Thymus (tissue), 11 donors: ENCODE measurements around the gene PIP4K2B. TPM values are rescaled to one million over a fixed set of nuclear protein-coding genes. Genes with fewer than 3 reads are reported as not detected.
A peak's percentile ranks its signal among the peaks of the same experiment; 100 is the strongest.
"Not testable (repeated sequence)": the region's sequence is repeated elsewhere in the genome, so short reads cannot be mapped to it uniquely, and the experiment has no call there.

Experiments used
- DNase-seq, 9 donors: peaks; one replicate each; pipeline ENCODE4 v3.0.0-alpha.2; 2013; ENCODE audit warnings: low spot score in 9 of 9, low read depth in 6 of 9, missing footprints in 1 of 9
- H3K27ac ChIP-seq, 2 donors: one replicate each; pipeline ENCODE4 v1.5.1; 2013; ENCODE audit warnings: control low read depth in 1 of 2, low read depth in 1 of 2, low read length in 1 of 2, mild to moderate bottlenecking in 1 of 2, moderate library complexity in 1 of 2
- H3K27me3 ChIP-seq, 2 donors: one replicate each; pipeline ENCODE4 v1.5.1; 2013; ENCODE audit warnings: low read length in 1 of 2; ENCODE audit not compliant: control insufficient read depth in 2 of 2, insufficient read depth in 1 of 2
- H3K36me3 ChIP-seq, 2 donors: one replicate each; pipeline ENCODE4 v1.5.1; 2013; ENCODE audit warnings: low read length in 1 of 2, mild to moderate bottlenecking in 1 of 2, moderate library complexity in 1 of 2; ENCODE audit not compliant: control insufficient read depth in 2 of 2, insufficient read depth in 2 of 2
- H3K4me1 ChIP-seq, 2 donors: one replicate each; pipeline ENCODE4 v1.5.1; 2013; ENCODE audit warnings: low read length in 2 of 2; ENCODE audit not compliant: control insufficient read depth in 2 of 2, insufficient read depth in 2 of 2
- H3K4me3 ChIP-seq, 2 donors: one replicate each; pipeline ENCODE4 v1.5.1; 2013; ENCODE audit warnings: low read length in 2 of 2, control low read depth in 1 of 2, mild to moderate bottlenecking in 1 of 2
- H3K9me3 ChIP-seq, 2 donors: one replicate each; pipeline ENCODE4 v1.5.1; 2013; ENCODE audit warnings: low read length in 1 of 2, mild to moderate bottlenecking in 1 of 2; ENCODE audit not compliant: control insufficient read depth in 2 of 2, insufficient read depth in 1 of 2
- WGBS: extraction: QIAGEN DNeasy Blood & Tissue Kit; methylation state at CpG from one replicate; pipeline ENCODE4 v1.1.7; 2013; 5-methylcytosine and 5-hydroxymethylcytosine counted together
- polyA plus RNA-seq: library from polyadenylated mRNA; stranded (reverse); fragments of 200-250 nt; gene quantifications from one replicate; pipeline ENCODE4 v1.2.3, GENCODE V29; 2013
- total RNA-seq: library from RNA; stranded (reverse); fragments of 120-200 nt; gene quantifications from one replicate; pipeline ENCODE4 v1.2.4, GENCODE V29; 2013
- donor health status: healthy.

PIP4K2B gene
- total and polyA plus RNA-seq, 2 donors = 15.9 to 17.8 TPM

GRCh38 chr17:38800237-38800760, 943 bp upstream of the PIP4K2B start:
- Histone ChIP-seq H3K36me3 (peaks cover 24 to 37% of the 10 kb centered on the region in 2 donors), H3K4me1 (peaks cover 12 to 26% of the 10 kb centered on the region in 2 donors), H3K4me3 (peak overlapping the region; percentile 84 to 86), H3K9me3 (no peaks in the 10 kb centered on the region), H3K27ac (peak overlapping the region in 1 of 2 donors; percentile 83), H3K27me3 (no peaks in the 10 kb centered on the region)
- DNase-seq = no peak
- 28% methylated on average over 14 of the region's 14 CpGs for whole genome bisulfite sequencing

DNA sequence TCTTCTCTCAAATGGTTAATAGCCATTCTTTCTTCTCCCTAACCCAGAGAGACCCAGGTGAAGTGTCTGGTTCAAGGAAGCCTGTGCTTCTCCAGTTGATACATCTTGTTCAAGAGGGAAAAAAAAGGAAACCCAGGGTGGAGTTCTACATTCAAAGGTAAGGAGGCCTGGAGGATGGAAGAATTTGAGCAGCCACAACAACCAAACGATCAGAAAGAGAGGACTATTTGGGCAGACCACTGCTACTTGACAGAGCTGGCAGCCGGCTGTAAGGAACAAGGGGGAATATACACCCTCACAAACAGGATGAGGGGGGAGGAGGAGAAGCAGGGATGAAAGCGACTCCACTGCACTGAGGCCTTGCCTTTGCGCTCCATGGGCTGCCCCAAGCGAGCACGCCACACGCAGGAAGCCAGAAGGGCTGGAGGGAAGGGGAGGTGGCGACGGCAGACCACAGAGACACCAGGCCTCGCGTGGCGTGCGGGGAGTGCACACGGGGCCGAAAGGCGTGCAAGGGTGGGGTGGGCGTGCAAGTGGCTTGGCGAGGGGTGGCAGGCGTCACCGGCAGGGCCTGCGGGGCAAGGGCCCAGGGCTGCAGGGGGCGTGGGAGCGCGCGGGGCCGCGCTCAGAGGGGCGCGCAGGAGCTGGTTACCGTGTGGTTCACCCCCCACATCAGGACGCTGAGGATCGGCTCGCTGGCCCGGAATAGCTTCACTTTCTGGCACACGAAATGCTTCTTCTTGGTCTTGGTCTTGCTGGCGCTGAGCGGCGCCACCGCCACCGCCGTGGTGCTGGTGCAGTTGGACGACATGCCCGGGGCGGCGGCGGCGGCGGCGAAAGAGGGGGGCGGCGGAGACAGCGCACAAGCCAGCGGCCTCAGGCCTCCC, 499 bp downstream of the PIP4K2B start:
- peaks cover 18 to 28% of the 10 kb centered on the region in 2 donors for H3K36me3 ChIP-seq
- peaks cover 12 to 26% of the 10 kb centered on the region in 2 donors for H3K4me1 ChIP-seq
- H3K27me3 ChIP-seq = no peaks in the 10 kb centered on the region
- WGBS = under 1% methylated on average over 53 of the region's 53 CpGs
- peak overlapping the region; percentile 63 to 86 for H3K4me3 ChIP-seq
- peak in 8 of 9 donors; percentile 24 to 73 (median 38) for DNase-seq
- peak overlapping the region; percentile 71 to 91 for H3K27ac ChIP-seq
- no peaks in the 10 kb centered on the region for H3K9me3 ChIP-seq

DNA sequence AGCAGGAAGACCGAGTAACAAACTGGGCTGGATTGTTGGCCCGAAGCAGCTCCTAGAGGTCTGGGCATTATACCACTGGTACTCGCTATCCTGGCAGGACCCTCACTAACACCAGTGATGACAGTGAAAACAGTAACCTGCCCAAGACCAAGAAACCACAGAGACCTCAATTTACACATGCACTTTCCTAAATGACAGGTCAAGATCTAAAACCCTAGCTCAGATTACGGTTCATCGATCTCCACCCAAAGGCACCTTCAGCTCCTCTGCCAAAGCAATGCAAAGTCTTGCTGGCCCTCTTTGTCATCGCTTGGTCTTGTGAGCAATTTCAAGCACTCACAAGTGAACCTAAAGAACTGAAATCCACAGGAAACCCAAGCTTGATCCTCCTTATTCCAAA, 1.5 kb downstream of the PIP4K2B start:
- H3K27me3 ChIP-seq = no peaks in the 10 kb centered on the region
- H3K27ac ChIP-seq = peak overlapping the region in 1 of 2 donors; percentile 38
- WGBS = 94% methylated on average over 6 of the region's 6 CpGs
- H3K4me1 ChIP-seq = peaks cover 12 to 26% of the 10 kb centered on the region in 2 donors
- H3K36me3 ChIP-seq = peaks cover 18 to 21% of the 10 kb centered on the region in 2 donors
- no peak overlapping the region for H3K4me3 ChIP-seq
- H3K9me3 ChIP-seq = no peaks in the 10 kb centered on the region
- DNase-seq = no peak

- Histone ChIP-seq H3K4me3 (no peak overlapping the region), H3K4me1 (peaks cover 12 to 26% of the 10 kb centered on the region in 2 donors), H3K36me3 (peaks cover 14 to 15% of the 10 kb centered on the region in 2 donors), H3K9me3 (no peaks in the 10 kb centered on the region), H3K27ac (no peak overlapping the region), H3K27me3 (no peaks in the 10 kb centered on the region)
- 95% methylated on average over 5 of the region's 5 CpGs for whole genome bisulfite sequencing
- no peak for DNase-seq
Measured at GRCh38 chr17:38797158-38797490, 2.2 kb downstream of the PIP4K2B start.

- H3K9me3 ChIP-seq = no peaks in the 10 kb centered on the region
- WGBS = 93% methylated on average over 5 of the region's 5 CpGs
- no peaks in the 10 kb centered on the region for H3K27me3 ChIP-seq
- H3K4me1 ChIP-seq = peaks cover 12 to 26% of the 10 kb centered on the region in 2 donors
- no peak overlapping the region for H3K4me3 ChIP-seq
- H3K36me3 ChIP-seq = peaks cover 9% of the 10 kb centered on the region in 2 donors
- H3K27ac ChIP-seq = no peak overlapping the region
- no peak for DNase-seq
Measured at GRCh38 chr17:38796451-38797157, 2.8 kb downstream of the PIP4K2B start.

- H3K27ac ChIP-seq = no peak overlapping the region
- H3K36me3 ChIP-seq = peaks cover 3 to 7% of the 10 kb centered on the region in 2 donors
- no peaks in the 10 kb centered on the region for H3K27me3 ChIP-seq
- WGBS = 96% methylated on average over 5 of the region's 5 CpGs
- no peak for DNase-seq
- H3K4me1 ChIP-seq = peaks cover 12 to 21% of the 10 kb centered on the region in 2 donors
- H3K4me3 ChIP-seq = no peak overlapping the region
- H3K9me3 ChIP-seq = no peaks in the 10 kb centered on the region
Measured at GRCh38 chr17:38794221-38794620, 5.1 kb downstream of the PIP4K2B start.

GRCh38 chr17:38791162-38791561, 8.2 kb downstream of the PIP4K2B start:
- 98% methylated on average over 5 of the region's 5 CpGs for WGBS
- Histone ChIP-seq H3K9me3 (no peaks in the 10 kb centered on the region), H3K36me3 (peaks cover 14 to 15% of the 10 kb centered on the region in 2 donors), H3K27ac (no peak overlapping the region), H3K4me1 (no peaks in the 10 kb centered on the region), H3K4me3 (no peak overlapping the region), H3K27me3 (no peaks in the 10 kb centered on the region)
- no peak for DNase-seq

GRCh38 chr17:38790148-38790707, 9.1 kb downstream of the PIP4K2B start:
- WGBS = 92% methylated on average over 13 of the region's 13 CpGs
- not testable (repeated sequence) for DNase-seq, H3K27me3 ChIP-seq, H3K27ac ChIP-seq, H3K4me1 ChIP-seq, H3K9me3 ChIP-seq, H3K4me3 ChIP-seq
- H3K36me3 ChIP-seq = peaks cover 21 to 22% of the 10 kb centered on the region in 2 donors
